OCI-LY7 (cell line): ENCODE measurements around the gene IL17REL. TPM values are rescaled to one million over a fixed set of nuclear protein-coding genes. Genes with fewer than 3 reads are reported as not detected.

Source experiments
- Bru-seq: library from RNA; stranded (reverse); fragments of 400-500 nt; gene quantifications from one replicate; lab custom pipeline; 2021; lab: Mats Ljungman, UMichigan
- BruChase-seq, 2 experiments: library from RNA; stranded (reverse); fragments of 400-500 nt; gene quantifications; one replicate each; lab custom pipeline; 2021; lab: Mats Ljungman, UMichigan
- BruUV-seq: library from RNA; stranded (reverse); fragments of 400-500 nt; replicated peaks from 2 replicates; lab custom pipeline; 2021; lab: Mats Ljungman, UMichigan
- CTCF ChIA-PET: fragments of 300-600 bp; sonication (Branson Sonifier 250); formaldehyde crosslinking; loops from one replicate; lab custom pipeline; 2022; ENCODE audit warnings: antibody characterized with exemption; ENCODE audit not compliant: unreplicated experiment; lab: Charles Lee
- POLR2A ChIA-PET: fragments of 300-600 bp; sonication (Branson Sonifier 250); formaldehyde crosslinking; loops from one replicate; lab custom pipeline; 2022; ENCODE audit warnings: antibody characterized with exemption; lab: Charles Lee
- DNase-seq: peaks from one replicate; pipeline ENCODE4 v3.0.0-alpha.2; 2015; ENCODE audit warnings: low spot score
- H2AFZ ChIP-seq: fragments of 200-600 bp; sonication (generic), shearing (Covaris generic); 2 replicates; pipeline ENCODE4 v1.6.1; 2014; ENCODE audit warnings: mild to moderate bottlenecking, antibody characterized with exemption, low read length, moderate library complexity
- H3K27ac ChIP-seq: fragments of 200-600 bp; sonication (generic); 2 replicates; pipeline ENCODE4 v1.5.1; 2014; ENCODE audit warnings: mixed run types, low read depth, mild to moderate bottlenecking, moderate library complexity, low read length, inconsistent platforms; ENCODE audit not compliant: poor library complexity, severe bottlenecking
- H3K36me3 ChIP-seq: fragments of 200-600 bp; sonication (generic); 2 replicates; pipeline ENCODE4 v1.6.1; 2014; ENCODE audit warnings: mild to moderate bottlenecking, antibody characterized with exemption, low read length, moderate library complexity, mixed read lengths; ENCODE audit not compliant: insufficient read depth
- H3K4me1 ChIP-seq: fragments of 200-600 bp; sonication (generic); 2 replicates; pipeline ENCODE4 v1.5.1; 2014; ENCODE audit warnings: mild to moderate bottlenecking, low read length; ENCODE audit not compliant: insufficient read depth, poor library complexity, severe bottlenecking
- H3K4me2 ChIP-seq: fragments of 200-600 bp; sonication (generic); 2 replicates; pipeline ENCODE4 v1.6.1; 2014; ENCODE audit warnings: mild to moderate bottlenecking, low read length
- H3K4me3 ChIP-seq: fragments of 200-600 bp; sonication (generic); 2 replicates; pipeline ENCODE4 v1.5.1; 2014; ENCODE audit warnings: mild to moderate bottlenecking, low read depth, low read length; ENCODE audit not compliant: poor library complexity, severe bottlenecking
- H3K79me2 ChIP-seq: fragments of 200-600 bp; sonication (generic); 2 replicates; pipeline ENCODE4 v1.6.1; 2016; ENCODE audit warnings: low read depth, mild to moderate bottlenecking, low read length, moderate library complexity, mixed read lengths; ENCODE audit not compliant: insufficient read depth
- H3K9me2 ChIP-seq: fragments of 200-600 bp; sonication (generic); 2 replicates; pipeline ENCODE4 v1.6.1; 2016; ENCODE audit warnings: mild to moderate bottlenecking, low read length, mixed read lengths; ENCODE audit not compliant: insufficient read depth
- H3K9me3 ChIP-seq: fragments of 200-600 bp; sonication (generic); 2 replicates; pipeline ENCODE4 v1.6.1; 2014; ENCODE audit warnings: mild to moderate bottlenecking, mixed run types, low read length, mixed read lengths
- H4K20me1 ChIP-seq: fragments of 200-600 bp; sonication (generic); 2 replicates; pipeline ENCODE4 v1.6.1; 2014; ENCODE audit warnings: mild to moderate bottlenecking, antibody characterized with exemption, low read length, moderate library complexity, mixed read lengths; ENCODE audit not compliant: insufficient read depth
- CTCF ChIP-seq: fragments of 200-600 bp; sonication (generic); conservative IDR thresholded peaks from 2 replicates; pipeline ENCODE4 v1.5.1; 2014; ENCODE audit warnings: mild to moderate bottlenecking, antibody characterized with exemption, low read length, moderate library complexity, mixed read lengths
- EZH2phosphoT487 ChIP-seq: fragments of 200-600 bp; sonication (generic); IDR thresholded peaks from 2 replicates; pipeline ENCODE4 v1.6.1; 2018; ENCODE audit warnings: low read depth, borderline replicate concordance, mild to moderate bottlenecking, mixed run types, antibody characterized with exemption, low read length, moderate library complexity, mixed read lengths
- intact Hi-C: fragments of 100-400 bp; cut with micrococcal nuclease; formaldehyde crosslinking; loops from one replicate; pipeline ENCODE4 v1.10.0; 2022; ENCODE audit not compliant: unreplicated experiment
- long read RNA-seq: library from polyadenylated mRNA; stranded (forward); transcript quantifications from one replicate; pipeline ENCODE4 v2.0.0, GENCODE V29; 2022
- total RNA-seq, 2 experiments: library from RNA; depleted of rRNA in 1 of 2; stranded (reverse); fragments of >200 nt in 1 of 2; shearing (Covaris generic) in 1 of 2; gene quantifications; 2 replicates each; pipeline ENCODE4 v1.2.3, GENCODE V29; 2014 to 2022

IL17REL gene
- total RNA-seq (2014; rRNA removed; shearing (Covaris generic)) (0.03 TPM in 1 of 2 replicates, not detected in the other), total RNA-seq (2022) (not detected in 2 replicates), Bru-seq, nascent RNA (percentile 7 among the genes with signal in this experiment), BruChase-seq, experiment 1, labeled RNA remaining after a 6-hour chase (not detected), BruChase-seq, experiment 2, labeled RNA remaining after a 2-hour chase (percentile 10 among the genes with signal in this experiment)
- long read RNA-seq = 0 reads

GRCh38 chr22:50012211-50013181, at the start of gene IL17REL:
IL17REL (minus strand) TSS chr22:50012765; CDS start chr22:50012646, 119 bp downstream.
- no peaks in the 10 kb centered on the region for H3K36me3 ChIP-seq
- peaks cover 7% of the 10 kb centered on the region for H3K4me1 ChIP-seq
- H2AFZ ChIP-seq = no peak within 1 kb of the TSS
- ChIA-PET CTCF (no interaction called here), POLR2A (no interaction called here)
- DNase-seq = no peak
- no peaks in the 10 kb centered on the region for H3K9me3 ChIP-seq
- no peaks in the 10 kb centered on the region for H4K20me1 ChIP-seq
- no peaks in the 10 kb centered on the region for H3K9me2 ChIP-seq
- no peaks in the 10 kb centered on the region for H3K79me2 ChIP-seq
- H3K4me2 ChIP-seq = no peak within 1 kb of the TSS
- no peak within 1 kb of the TSS for H3K27ac ChIP-seq
- TF ChIP-seq EZH2phosphoT487 = no peak
- no peak for TF ChIP-seq CTCF
- no peak within 1 kb of the TSS for H3K4me3 ChIP-seq
- intact Hi-C loops = no loop called here
- no TSS peak for BruUV-seq

DNA sequence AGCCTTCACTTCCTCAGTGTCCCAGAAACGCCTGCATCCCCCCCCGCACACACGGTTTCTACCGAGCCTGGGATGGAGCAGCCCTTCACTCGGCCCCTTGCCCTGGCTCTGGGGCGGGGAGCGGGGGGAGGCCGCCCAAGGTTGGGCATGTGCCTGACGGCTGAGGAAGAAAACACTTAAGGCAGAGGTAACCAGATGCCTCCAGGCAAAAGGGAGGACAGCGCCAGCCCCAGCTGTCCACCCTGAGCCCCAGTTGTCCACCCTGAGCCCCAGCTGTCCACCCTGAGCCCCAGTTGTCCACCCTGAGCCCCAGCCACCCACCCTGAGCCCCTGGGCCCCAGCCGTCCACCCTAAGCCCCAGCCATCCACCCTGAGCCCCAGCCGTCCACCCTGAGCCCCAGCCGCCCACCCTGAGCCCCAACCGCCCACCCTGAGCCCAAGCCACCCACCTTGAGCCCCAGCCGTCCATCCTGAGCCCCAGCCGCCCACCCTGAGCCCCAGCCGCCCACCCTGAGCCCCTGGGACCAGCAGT, 49.3 kb upstream of the IL17REL start:
- BruUV-seq = no TSS peak
- TF ChIP-seq CTCF (no peak), EZH2phosphoT487 (no peak)
- Histone ChIP-seq H3K9me3 (no peaks in the 10 kb centered on the region), H3K79me2 (no peaks in the 10 kb centered on the region), H3K4me1 (peaks cover 37% of the 10 kb centered on the region), H2AFZ (no peak overlapping the region), H3K4me3 (no peak overlapping the region), H3K27ac (no peak overlapping the region), H3K36me3 (no peaks in the 10 kb centered on the region), H3K9me2 (no peaks in the 10 kb centered on the region), H3K4me2 (no peak overlapping the region), H4K20me1 (no peaks in the 10 kb centered on the region)
- intact Hi-C loops = no loop called here
- CTCF ChIA-PET = no interaction called here
- DNase-seq = no peak
- POLR2A ChIA-PET = interaction anchor here (0.7 kb wide), 1 partner anchor 19 kb away, joined by 3 read pairs; no protein-coding TSS in a partner anchor
